GM18505 (cell line): ENCODE results near the gene AARSD1.
"Not testable (repeated sequence)": the region's sequence is repeated elsewhere in the genome, so short reads cannot be mapped to it uniquely, and the experiment has no call there.

Experiments used
- ATAC-seq: cut with Tn5 transposase; IDR thresholded peaks from one replicate; pipeline ENCODE4 v1.9.1; 2021; ENCODE audit not compliant: unreplicated experiment
- POLR2A ChIP-seq: IDR thresholded peaks from 4 replicates; pipeline ENCODE4 v1.6.1; 2011; ENCODE audit warnings: borderline replicate concordance; ENCODE audit not compliant: insufficient read depth, insufficient read length; ENCODE audit errors: extremely low read depth

AARSD1 gene

DNA sequence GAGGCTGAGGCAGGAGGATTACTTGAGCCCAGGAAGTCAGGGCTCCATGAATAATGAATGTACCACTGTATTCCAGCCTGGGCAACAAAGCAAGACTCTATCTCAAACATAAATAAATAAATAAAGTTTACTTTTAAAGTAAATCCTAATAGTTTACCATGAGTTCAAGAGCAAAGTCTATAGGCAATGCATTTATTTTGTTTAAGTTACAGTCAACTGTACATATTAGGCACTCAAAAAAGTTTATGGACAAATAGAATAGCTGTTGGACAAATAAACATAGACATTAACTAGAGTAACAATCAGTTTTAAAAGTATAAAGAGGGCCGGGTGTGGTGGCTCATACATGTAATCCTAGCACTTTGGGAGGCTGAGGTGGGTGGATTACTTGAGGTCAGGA, 3.7 kb upstream of the AARSD1 start:
- TF ChIP-seq POLR2A: no peak
- no peak for ATAC-seq

DNA sequence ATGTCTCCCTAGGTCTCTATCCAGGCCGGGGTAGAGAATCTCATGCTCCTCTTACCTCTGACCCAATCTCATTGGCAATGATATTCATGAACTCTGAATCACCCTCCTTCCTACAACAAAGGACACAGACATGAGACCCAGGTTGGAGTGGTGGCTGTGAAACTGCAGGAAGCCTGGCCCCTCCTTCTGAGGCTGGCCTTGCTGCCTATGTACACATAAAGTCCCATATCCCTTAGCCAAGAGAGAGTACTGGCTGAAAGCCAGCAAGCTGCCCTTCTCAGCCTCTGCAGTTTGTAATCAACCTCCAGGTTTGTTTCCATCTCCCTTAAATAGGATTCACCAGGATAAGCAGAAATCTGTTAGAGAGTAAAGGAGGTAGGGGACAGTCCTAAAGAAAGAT, 10.6 kb downstream of the AARSD1 start:
- ATAC-seq: no peak
- no peak for TF ChIP-seq POLR2A

DNA sequence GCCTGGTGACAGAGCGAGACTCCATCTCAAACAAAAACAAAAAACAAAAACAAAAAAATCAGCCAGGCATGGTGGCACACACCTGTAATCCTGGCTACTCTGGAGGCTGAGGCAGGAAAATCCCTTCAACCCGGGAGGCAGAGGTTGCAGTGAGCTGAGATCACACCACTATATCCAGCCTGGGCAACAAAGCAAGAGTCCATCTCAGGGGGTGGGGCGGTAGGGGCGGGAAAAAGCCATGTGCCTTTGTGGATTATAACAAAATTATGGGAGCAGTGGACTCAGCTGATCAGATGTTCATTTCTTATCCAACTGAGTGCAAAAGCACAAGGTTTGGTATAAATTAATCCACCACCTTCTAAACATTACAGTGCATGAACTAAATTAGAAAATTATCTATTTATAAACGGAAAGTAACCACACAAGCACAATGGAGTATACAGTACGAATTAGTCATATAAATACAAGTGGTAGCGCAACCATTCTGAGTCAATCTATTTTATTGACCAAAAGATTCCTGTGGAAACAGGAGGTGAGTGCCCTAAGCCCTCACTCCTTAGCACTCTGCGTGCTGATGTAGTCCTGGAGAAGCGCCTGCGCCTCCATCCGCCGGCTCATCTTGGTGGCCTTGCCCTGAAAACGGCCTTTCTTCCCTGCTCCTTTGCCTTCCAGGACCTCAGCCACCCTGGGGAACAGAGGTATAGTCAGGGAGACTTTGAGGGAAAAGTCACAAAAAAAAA, 14.0 kb downstream of the AARSD1 start:
- TF ChIP-seq POLR2A: no peak
- ATAC-seq: no peak

DNA sequence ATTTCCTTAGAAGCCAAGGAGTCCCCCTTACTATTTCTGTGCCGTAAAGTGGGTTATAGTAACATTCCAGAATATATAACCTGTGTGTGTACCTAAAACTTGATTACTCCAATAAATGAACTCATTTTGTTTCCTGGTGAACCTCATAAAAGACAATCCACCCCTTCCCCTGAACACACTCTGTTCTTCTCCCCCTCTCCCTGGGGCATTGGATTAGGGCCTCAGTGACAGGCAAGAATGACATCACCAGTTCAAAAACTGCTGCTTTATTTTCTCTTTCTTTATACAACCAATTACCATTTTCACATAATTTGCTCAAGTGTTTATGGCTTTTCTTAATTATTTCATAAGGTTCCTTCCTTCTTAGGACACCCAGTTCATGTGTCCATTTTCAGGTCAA, 17.4 kb downstream of the AARSD1 start:
- no peak for ATAC-seq
- TF ChIP-seq POLR2A: no peak

DNA sequence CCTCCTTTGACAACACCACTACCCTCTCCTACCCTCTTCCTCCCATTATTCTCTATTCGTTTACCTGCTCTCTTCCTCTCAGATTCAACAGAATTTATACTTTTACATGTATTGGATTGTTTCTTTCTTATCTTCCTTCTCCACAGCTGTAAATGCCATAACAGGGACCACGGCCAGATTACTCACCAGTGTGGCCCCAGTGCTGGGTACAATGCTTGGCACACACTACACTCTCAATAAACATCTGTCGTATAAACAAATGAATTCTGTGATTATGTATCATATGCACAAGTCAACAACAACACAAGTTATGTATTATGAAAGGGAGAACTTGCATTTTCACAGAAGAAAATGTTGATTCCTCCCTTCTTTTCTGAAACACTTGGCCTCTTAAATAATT, 20.0 kb downstream of the AARSD1 start:
- no peak for TF ChIP-seq POLR2A
- ATAC-seq: no peak

DNA sequence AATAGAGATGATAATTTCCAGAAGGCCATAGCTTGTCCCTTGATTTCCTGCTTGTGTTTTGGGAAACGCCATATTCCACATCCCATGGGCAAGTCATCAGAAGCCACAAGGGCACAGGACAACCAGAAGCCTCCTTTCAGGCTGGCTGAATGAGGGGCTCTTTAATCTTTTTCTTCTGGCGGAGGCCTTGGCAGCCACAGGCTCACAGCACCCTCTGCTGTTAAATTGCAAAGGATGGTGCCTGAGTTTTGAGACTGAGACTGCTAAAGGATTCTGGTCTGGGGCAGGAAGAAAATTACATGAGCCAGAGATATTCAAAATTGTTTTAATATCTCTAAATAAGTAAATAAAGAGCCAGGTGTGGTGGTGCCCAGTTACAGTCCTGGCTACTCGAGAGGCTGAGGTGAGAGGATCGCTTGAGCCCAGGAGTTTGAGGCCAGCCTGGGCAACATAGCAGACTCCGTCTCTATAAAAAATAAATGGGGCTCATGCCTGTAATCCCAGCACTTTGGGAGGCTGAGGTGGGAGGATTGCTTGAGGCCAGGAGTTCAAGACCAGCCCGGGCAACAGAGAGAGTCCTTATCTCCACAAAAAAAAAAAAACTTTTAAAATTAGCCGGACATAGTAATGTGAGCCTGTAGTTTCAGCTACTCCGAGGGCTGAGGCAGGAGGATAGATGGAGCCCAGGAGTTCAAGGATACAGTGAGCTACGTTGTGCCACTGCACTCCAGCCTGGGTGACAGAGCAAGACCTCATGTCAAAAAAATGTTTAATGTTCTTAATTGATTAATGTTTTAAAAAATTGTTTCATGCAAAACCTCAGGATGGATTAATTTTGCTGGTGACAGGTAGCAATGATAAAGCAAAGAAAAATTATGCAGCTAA, 26.3 kb downstream of the AARSD1 start:
- no peak for ATAC-seq
- TF ChIP-seq POLR2A: no peak

DNA sequence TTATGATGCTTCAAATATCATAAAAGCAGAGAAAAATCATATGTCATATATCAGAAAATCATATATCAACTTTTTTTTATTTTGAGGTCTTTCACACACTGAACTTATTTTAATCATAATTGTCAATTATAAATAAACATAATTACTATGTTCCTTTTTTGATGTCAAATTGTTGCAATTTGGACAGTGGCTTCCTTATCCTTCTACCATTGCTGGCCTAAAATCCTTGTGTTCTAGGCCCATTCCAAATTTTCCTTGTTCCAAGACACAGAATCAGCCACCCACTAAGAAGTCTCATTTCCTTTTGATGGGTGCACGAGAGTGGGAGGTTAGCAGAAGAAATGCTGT, 34.8 kb downstream of the AARSD1 start:
- no peak for ATAC-seq
- TF ChIP-seq POLR2A: no peak

DNA sequence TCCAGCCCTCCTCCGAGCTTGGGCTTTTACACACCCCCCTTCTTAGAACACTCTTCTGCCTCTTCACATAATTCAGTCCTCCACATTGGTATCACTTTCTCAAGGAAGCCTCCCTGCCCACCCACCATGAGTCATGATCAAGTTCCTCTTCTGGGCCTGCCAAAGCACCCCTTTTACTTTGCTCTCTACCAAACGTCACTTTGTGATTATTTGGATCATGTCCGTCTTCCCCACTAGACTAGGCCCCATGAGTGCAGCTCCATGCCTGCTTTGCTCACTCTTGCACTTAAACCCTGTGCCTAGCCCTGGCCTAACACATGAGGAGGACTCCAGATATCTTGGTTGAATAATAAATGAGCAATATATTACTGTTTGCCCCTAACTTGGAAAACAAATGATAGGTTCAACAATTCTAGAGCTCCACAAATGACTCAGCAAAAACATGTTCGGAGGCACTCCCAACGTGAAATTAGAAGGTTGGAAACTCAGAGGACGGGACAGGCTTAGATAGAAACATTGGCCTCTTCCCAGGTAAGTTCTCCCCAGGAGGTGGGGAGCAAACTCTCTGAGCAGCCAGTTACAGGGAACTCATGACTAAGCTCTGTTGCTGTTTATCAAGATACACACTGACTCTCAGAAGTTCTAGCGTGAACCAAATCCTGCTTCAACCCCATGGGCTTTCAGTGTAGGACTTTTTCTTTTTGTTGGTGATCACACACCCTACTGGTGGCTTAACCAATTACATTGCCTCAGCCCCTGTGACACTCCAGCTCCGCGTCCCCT, 35.3 kb downstream of the AARSD1 start:
- TF ChIP-seq POLR2A: no peak
- ATAC-seq: no peak

GRCh38 chr17:42924891-42925290, 39.4 kb downstream of the AARSD1 start:
- no peak for TF ChIP-seq POLR2A
- ATAC-seq: no peak

- ATAC-seq: not testable (repeated sequence)
Observed at GRCh38 chr17:42923472-42923871, 40.8 kb downstream of the AARSD1 start.

DNA sequence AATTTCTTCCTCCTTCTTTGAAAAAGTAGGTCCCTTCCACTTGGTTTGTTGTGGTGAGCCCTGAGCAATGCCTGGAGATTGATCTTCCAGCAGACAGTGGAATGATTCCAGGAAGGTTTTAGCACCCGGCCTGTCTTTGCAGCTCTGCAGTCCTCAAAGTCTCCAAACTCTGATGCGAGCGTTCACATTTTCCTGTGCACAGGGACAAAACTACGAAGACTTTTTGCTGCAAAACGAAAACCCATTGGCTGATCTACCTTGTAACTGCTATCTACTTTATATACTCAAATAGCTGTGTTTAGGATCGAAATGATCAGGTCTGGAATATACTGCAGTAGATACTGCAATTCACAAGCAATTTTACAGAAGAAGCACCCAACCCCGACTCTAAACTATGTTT, 42.0 kb downstream of the AARSD1 start:
- no peak for TF ChIP-seq POLR2A
- no peak for ATAC-seq

- TF ChIP-seq POLR2A: no peak
- ATAC-seq: no peak
Observed at GRCh38 chr17:42920922-42921321, 43.3 kb downstream of the AARSD1 start.

- no peak for TF ChIP-seq POLR2A
- no peak for ATAC-seq
Observed at GRCh38 chr17:42920106-42920900, 44.0 kb downstream of the AARSD1 start.

- ATAC-seq: not testable (repeated sequence)
Observed at GRCh38 chr17:42919522-42920077, 44.7 kb downstream of the AARSD1 start.
